DMS 273 (cell line): ENCODE data around the gene TMEM161A.
"Not testable (repeated sequence)": the region's sequence is repeated elsewhere in the genome, so short reads cannot be mapped to it uniquely, and the experiment has no call there.

Experiments
- DNase-seq: peaks from one replicate; lab custom pipeline; 2025; ENCODE audit not compliant: unreplicated experiment; lab: John Stamatoyannopoulos, UW

The TMEM161A gene

DNA sequence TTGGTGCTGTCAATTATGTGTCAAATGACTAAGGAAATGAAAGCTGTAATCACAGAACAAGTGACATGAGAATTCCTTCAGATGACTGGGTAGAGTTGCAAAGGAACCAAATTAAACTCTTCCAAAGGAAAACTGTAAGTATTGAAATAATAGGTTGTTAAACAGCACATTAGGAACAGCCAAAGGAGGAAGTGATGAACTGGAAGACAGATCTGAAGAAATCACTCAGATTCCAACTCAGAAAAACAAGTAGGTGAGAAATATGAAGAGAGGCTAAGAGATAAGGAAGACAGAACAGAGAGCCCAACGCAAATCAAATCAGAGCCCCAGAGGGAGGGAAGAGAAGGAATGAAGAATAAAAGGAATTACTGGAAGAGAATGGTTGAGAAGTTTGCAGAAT, 15.4 kb downstream of the TMEM161A start:
- no peak for DNase-seq

DNA sequence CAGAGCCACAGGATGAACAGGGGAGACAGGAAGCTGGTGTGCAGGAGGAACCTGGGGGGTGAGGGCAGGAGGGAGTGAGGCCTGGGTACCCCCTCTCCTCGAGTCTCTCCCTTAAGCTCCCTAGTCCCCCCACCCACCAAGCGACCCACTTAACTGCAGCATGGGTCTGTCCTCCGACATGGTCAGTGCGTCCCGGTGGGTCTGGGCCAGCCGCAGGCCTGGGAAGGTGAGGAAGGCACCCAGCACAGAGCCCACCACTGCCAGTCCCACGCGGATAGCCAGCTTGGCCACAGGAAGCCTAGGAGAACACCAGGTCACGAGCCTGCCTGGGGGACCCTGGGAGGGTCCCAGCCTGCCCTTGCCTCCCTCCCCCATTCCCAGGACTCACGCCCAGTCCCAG, 16.9 kb downstream of the TMEM161A start:
- DNase-seq: no peak

DNA sequence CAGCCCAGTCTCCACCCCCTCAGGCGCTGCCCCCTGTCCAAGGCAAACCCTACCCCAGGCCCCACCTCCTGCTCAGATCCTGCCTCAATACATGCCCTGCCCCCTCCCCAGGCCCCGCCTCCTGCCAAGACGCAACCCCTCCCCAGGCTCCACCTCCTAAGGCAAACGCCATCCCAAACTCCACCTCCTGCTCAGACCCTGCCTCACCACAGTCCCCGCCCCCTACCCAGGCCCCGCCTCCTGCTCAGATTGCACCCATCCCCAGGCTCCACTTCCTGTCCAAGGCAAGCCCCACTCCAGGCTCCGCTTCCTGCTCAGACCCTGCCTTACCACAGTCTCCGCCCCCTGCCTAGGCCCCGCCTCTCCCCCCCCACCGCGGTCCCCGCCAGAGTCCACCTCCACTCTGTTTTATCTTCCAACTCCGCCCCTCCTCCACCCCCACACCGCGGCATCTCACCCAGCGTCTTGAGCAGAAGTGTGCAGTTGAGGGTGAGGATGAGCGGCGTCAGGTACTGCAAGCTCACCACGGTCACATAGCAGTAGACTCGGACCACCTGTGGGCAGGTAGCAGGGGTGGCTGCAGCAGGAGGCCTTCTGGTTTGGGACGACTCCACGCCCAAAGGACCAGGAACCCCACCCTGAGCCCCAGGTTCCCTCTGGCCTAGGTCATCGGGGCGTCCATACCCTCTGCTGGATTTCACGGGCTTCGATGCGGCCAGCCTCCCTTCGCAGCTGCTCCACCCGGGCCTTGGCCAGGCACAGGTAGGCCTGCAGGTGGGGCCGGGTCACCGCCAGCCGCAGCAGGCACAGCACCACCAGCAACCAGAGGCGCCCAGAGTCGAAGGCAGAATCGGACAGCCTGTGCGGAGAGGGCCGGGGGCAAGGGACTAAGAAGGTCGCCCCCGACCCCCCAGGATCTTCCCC, 17.7 kb downstream of the TMEM161A start:
- DNase-seq: peak; percentile 40

GRCh38 chr19:19119325-19120237, 18.7 kb downstream of the TMEM161A start:
- no peak for DNase-seq

DNA sequence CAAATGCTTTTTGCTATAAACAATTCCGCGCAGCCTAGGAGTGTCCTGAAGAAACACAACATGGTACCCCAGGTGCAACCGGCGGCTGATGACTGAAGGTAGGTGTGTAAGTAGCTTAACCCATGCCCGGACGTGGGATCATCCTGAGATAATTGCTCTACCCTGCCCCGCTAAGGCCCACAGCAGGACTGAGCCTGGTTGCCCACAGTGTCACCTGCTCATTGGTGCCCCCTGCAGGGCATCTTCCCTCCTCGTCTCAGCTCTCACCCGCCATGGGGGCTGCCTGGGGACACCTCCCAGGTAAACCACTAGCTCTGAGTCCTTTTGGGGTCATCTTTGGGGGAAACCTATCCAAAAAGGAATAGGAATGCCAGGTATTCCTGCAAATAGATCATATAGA, 22.3 kb downstream of the TMEM161A start:
- peak; percentile 56 for DNase-seq

- DNase-seq: peak; percentile 88
Observed at GRCh38 chr19:19113040-19113626, 25.1 kb downstream of the TMEM161A start.

GRCh38 chr19:19111967-19112580, 26.2 kb downstream of the TMEM161A start:
- peak; percentile 28 for DNase-seq

DNA sequence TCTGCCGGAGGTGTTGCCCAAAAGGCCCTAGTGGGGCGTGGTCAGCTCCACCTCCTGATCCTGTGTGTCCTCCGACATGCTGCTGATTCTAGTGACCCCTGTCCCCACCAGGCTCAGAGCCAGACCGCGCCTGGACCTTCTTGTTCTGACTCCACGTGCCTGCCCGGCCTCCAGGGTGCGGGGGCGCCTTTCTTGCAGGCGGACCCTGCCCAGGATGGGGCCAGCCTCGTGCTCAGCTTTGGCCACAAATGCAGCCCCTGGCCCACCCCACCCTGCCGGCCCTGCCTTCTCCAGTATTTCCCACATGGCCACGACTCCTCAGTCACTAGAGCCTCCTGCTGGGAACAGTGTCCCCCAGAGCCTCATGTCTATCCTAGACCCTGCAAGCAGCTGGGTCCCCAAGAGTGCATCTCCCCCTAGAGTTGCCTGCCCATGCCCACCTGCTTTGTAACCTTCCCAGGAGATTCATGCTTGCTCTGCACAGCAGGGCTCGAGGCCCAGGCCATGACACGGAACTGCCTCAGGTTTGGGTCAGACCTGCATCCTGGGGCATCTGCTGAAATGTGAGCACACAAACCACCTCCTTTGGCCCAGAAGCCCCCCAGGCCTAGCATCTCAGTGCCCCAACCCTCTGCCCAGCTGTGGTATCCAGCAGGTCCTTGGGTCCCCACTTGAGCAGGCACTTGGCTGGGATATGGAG, 27.0 kb downstream of the TMEM161A start:
- DNase-seq: no peak

DNA sequence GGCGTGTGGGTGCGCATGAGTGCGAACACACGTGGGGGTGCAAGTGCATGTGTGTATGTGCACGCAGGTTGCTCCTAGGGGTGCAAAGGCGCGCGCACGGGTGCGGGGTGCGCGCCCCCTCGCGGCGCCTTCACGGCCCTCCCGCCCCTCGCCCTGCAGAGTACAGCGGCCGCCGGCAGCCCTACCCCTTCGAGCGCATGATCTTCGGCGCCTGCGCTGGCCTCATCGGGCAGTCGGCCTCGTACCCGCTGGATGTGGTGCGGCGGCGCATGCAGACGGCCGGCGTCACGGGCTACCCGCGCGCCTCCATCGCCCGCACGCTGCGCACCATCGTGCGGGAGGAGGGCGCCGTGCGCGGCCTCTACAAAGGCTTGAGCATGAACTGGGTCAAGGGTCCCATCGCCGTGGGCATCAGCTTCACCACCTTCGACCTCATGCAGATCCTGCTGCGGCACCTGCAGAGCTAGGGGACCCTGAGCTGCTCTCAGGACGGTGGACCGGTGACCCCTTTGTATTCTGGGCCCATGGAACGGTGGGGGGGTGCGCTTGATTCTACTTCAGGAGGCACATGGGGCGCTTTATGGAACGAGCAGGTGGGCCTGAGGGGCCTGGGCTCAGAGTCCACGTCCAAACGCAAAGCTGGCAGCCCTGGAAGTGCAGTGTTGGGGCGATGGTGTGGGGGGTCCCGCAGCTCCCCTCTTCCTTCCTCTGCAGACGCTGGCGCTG, 27.7 kb downstream of the TMEM161A start:
- peak; percentile 51 for DNase-seq

DNA sequence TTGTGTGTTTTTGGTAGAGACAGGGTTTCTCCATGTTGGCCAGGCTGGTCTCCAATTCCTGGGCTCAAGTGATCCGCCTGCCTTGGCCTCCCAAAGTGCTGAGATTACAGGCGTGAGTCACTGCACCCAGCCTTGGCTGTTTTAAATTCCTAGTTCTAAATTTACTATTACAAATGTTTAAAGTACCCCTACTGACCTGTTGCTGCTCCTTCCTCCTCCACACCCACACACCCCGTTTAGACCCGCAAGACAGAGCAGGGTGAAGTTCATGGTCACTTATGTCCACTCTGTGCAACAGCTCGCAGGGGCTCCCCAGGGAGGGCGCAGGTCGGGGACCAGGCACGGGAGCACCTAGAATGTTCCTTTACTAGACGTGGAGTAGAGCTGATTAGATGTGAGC, 28.7 kb downstream of the TMEM161A start:
- DNase-seq: no peak

GRCh38 chr19:19107654-19108053, 30.6 kb downstream of the TMEM161A start:
- no peak for DNase-seq

GRCh38 chr19:19106938-19107337, 31.3 kb downstream of the TMEM161A start:
- DNase-seq: not testable (repeated sequence)

DNA sequence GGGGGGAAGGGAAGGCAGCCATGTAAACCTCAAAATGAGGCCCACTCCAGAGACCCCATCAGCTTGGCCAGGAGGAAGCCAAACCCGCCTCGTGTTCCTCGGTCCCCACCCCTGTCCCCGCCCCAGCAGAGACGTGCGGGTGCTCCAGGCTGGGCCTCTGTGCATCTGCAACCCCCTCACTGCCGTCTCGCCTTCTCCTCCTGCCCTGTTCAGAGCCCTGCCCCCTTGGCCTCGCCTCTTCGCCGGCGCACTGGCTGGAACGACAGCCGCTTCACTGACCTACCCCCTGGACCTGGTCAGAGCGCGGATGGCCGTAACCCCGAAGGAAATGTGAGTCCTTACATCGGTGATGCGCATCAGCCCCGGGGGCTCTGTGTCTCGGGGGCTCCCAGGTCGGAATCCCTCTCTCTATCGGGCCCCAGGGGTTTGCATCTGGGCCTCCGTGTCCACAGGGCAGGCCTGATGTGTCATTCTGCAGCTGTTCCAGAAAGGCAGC, 32.2 kb downstream of the TMEM161A start:
- DNase-seq: no peak

DNA sequence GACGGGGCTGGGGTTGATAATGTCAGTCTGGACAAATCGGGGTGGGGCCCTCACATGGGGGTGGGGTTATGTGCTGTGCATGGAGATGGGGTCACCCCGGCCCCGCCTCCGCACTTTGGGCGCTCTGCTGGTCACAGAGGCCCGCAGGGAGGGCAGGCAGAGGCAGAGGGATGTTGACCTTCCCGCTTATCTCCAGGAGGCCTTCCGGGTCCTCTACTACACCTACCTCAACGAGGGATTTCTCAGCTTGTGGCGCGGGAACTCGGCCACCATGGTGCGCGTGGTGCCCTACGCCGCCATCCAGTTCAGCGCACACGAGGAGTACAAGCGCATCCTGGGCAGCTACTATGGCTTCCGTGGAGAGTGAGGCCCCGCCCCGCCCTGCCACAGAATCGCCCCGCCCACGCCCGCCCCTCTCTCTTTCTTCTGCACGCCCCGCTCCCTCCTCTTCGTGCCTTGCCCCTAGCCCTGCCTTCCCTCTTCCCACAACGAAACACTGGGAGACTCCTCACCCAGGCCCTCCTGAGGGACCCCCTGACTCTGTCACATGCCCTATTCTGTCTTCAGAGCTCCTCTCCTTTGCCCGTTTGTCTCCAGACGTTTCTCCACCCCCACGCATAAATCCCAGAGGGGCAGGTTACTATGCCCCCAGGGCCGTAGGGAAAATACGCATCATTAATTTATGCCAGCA, 32.8 kb downstream of the TMEM161A start:
- DNase-seq: peak; percentile 73

GRCh38 chr19:19103167-19103566, 35.1 kb downstream of the TMEM161A start:
- DNase-seq: no peak

- DNase-seq: not testable (repeated sequence)
Observed at GRCh38 chr19:19102566-19102965, 35.7 kb downstream of the TMEM161A start.

DNA sequence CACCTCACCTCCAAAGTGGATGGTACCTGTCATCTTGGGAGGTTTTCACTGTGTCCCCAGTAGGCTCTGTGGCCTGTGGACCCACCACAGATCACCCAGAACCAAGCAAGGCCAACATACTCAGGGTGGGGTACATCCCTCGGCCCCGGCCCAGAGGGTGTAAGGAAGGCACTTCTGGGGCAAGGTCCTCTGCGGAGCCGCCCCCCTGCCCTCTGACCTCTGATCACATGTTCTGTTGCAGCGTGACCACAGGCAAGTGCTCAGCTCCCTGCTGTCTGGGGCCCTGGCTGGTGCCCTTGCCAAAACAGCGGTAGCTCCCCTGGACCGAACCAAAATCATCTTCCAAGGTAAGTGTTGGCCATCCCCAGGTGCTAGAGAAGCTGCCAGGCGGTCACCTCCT, 36.7 kb downstream of the TMEM161A start:
- DNase-seq: no peak

- no peak for DNase-seq
Observed at GRCh38 chr19:19098703-19099632, 39.3 kb downstream of the TMEM161A start.
